ENCODE data around the gene PROCR. TPM values are rescaled to one million over a fixed set of nuclear protein-coding genes. Genes with fewer than 3 reads are reported as not detected.
"Not testable (repeated sequence)": the region's sequence is repeated elsewhere in the genome, so short reads cannot be mapped to it uniquely, and the experiment has no call there.

PROCR gene
- total RNA-seq, 1 donor from 2014 or later: 241 TPM

DNA sequence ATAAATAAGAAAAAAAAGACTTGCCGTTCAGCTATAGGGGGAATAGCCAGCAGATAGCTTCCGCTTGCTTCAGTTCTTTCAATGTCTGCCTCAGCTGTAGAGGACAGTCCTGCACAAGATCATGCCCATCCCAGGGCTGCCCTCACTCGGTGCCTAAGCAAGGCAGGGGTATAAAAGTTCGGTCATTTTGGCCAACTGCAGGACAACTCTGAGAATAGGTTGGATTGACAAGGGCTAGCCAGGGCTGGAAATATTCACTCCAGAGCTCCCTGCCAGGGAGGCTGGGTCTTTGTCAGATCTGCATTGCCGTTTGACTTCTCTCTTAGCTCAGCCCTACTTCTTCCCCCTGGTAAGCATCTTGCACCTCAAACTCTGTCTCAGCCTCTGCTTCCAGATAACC lies 8.4 kb downstream of the PROCR start:
- no peak overlapping the region for H3K27ac ChIP-seq
- H3K36me3 ChIP-seq: peaks cover 8 to 16% of the 10 kb centered on the region in 2 donors
- no peaks in the 10 kb centered on the region for H3K9me3 ChIP-seq
- H3K27me3 ChIP-seq: no peaks in the 10 kb centered on the region
- TF ChIP-seq, protein P1, sequence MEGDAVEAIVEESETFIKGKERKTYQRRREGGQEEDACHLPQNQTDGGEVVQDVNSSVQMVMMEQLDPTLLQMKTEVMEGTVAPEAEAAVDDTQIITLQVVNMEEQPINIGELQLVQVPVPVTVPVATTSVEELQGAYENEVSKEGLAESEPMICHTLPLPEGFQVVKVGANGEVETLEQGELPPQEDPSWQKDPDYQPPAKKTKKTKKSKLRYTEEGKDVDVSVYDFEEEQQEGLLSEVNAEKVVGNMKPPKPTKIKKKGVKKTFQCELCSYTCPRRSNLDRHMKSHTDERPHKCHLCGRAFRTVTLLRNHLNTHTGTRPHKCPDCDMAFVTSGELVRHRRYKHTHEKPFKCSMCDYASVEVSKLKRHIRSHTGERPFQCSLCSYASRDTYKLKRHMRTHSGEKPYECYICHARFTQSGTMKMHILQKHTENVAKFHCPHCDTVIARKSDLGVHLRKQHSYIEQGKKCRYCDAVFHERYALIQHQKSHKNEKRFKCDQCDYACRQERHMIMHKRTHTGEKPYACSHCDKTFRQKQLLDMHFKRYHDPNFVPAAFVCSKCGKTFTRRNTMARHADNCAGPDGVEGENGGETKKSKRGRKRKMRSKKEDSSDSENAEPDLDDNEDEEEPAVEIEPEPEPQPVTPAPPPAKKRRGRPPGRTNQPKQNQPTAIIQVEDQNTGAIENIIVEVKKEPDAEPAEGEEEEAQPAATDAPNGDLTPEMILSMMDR (IDR thresholded peaks at IDR 0.05): no peak
- DNase-seq (ENCODE audit: low spot score in 2 of 2): no peak
- intact Hi-C loops (cut with DNase I): no loop called here
- H3K4me1 ChIP-seq: no peaks in the 10 kb centered on the region
- H3K4me3 ChIP-seq: no peak overlapping the region

DNA sequence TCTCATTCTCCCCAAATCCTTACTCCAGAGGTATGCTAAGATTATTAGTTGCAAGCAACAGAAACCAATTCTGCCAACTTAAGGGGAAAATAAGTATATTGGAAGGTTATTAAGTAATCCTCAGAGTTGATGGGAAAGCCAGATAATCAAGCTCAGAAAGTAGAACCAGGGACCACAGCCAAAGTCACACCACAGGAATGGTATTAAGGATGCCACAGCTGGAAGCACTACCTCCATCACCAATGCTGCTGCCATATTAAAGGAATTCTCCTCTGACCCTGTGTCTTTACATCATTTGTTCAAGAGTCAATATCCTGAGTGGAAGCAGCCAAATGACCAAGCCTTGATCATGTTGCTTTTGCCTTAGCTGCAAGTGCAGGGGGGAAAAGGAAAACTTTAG lies 9.9 kb downstream of the PROCR start:
- H3K27me3 ChIP-seq: no peaks in the 10 kb centered on the region
- no peak for DNase-seq (ENCODE audit: low spot score in 2 of 2)
- H3K36me3 ChIP-seq: peaks cover 5 to 7% of the 10 kb centered on the region in 2 donors
- no peaks in the 10 kb centered on the region for H3K9me3 ChIP-seq
- H3K27ac ChIP-seq: no peak overlapping the region
- no peak overlapping the region for H3K4me3 ChIP-seq
- intact Hi-C loops (cut with DNase I): no loop called here
- TF ChIP-seq, protein P1 (IDR thresholded peaks at IDR 0.05): no peak
- no peaks in the 10 kb centered on the region for H3K4me1 ChIP-seq

DNA sequence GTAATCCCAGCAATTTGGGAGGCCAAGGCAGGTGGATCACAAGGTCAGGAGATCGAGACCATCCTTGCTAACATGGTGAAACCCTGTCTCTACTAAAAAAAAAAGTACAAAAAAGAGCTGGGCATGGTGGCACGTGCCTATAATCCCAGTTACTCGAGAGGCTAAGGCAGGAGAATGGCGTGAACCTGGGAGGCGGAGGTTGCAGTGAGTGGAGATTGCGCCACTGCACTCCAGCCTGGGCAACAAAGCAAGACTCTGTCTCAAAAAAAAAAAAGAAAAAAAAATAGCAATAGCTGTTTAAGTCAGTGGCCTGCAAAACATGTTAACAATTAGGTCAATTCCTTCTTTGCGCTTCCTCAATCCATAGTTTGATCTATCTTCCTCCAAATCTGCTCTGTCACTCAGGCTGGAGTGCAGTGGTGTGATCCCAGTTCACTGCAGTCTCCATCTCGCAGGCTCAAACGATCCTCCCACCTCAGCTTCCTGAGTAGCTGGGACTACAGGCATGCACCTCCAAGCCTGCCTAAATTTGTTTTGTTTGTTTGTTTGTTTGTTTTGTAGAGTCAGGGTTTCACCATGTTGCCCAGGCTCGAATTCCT lies 14.9 kb downstream of the PROCR start:
- H3K9me3 ChIP-seq; DNase-seq (ENCODE audit: low spot score in 2 of 2); H3K4me1 ChIP-seq; H3K4me3 ChIP-seq; intact Hi-C loops (cut with DNase I); H3K27ac ChIP-seq; H3K27me3 ChIP-seq; H3K36me3 ChIP-seq: not testable (repeated sequence)

DNA sequence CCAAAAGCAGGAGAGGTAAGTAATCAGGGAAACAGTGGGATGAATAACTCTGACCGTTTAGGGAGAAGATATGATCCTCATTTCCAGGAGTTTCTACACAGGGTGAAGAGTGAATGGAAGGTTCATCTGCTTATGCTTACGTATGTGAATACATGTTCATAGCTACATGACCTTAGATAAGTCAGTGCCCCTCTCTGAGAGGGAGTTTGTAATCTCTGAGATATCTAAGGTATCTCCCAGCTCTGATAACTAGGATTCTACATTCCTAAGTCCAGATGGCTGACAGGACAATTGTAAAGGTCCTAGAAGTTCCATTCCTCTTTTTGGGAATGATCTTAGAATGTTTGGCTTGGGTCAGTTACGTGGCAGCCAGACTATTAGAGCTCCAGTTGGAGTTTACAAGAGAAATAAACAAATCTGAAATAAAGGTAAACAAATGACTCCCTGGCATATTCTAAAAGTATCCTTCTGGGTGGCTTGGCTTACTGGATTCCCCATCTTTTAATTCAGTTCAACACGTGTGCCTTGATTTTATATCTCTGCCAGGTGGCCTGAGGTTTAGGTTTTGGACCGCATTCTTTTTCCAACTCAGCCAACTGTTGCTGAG lies 15.8 kb downstream of the PROCR start:
- no peak for DNase-seq (ENCODE audit: low spot score in 2 of 2)
- H3K36me3 ChIP-seq: peaks cover 0 to 7% of the 10 kb centered on the region in 2 donors
- no peaks in the 10 kb centered on the region for H3K4me1 ChIP-seq
- H3K27ac ChIP-seq: no peak overlapping the region
- TF ChIP-seq, protein P1 (IDR thresholded peaks at IDR 0.05): no peak
- no peak overlapping the region for H3K4me3 ChIP-seq
- intact Hi-C loops (cut with DNase I): no loop called here
- H3K9me3 ChIP-seq: no peaks in the 10 kb centered on the region
- H3K27me3 ChIP-seq: no peaks in the 10 kb centered on the region

DNA sequence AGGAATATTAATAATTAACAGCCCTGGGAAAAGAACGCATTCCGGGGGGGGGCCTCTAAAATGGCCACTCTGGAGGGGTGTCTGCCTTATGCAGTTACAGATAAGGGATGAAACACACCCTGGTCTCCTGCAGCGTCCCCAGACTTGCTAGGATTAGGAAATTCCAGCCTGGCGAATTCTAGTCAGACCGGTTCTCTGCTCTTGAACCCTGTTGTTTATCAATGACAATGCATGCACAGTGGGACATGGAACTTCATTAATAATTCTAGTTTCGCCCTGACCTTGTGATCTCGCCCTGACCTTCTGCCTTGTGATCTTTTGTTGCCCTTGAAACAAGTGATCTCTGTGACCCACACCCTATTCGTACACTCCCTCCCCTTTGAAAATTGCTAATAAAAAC lies 17.4 kb downstream of the PROCR start:
- intact Hi-C loops (cut with DNase I); DNase-seq (ENCODE audit: low spot score in 2 of 2); H3K4me1 ChIP-seq; H3K9me3 ChIP-seq; H3K27me3 ChIP-seq; H3K36me3 ChIP-seq; H3K27ac ChIP-seq; H3K4me3 ChIP-seq: not testable (repeated sequence)

DNA sequence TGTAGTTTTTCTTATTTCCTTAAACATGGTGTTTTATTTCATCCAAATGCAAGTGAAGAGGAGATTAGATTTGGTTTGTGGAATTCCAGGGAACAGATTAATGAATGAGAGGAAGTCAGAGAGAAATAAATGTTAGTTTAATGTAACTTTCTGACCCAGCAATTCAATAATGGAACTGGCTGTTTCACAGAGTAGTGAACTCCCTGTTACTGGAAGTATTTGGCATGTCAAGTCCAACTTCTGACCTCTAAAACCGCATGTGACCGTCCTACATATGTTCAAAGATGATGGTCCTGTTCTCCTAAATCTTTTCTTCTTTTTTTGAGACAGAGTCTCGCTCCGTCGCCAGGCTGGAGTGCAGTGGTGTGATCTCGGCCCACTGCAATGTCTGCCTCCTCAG lies 18.7 kb downstream of the PROCR start:
- no peaks in the 10 kb centered on the region for H3K9me3 ChIP-seq
- no peak overlapping the region for H3K27ac ChIP-seq
- no peaks in the 10 kb centered on the region for H3K4me1 ChIP-seq
- DNase-seq (ENCODE audit: low spot score in 2 of 2): no peak
- TF ChIP-seq, protein P1 (IDR thresholded peaks at IDR 0.05): no peak
- intact Hi-C loops (cut with DNase I): no loop called here
- no peak overlapping the region for H3K4me3 ChIP-seq
- peaks cover 0 to 7% of the 10 kb centered on the region in 2 donors for H3K36me3 ChIP-seq
- H3K27me3 ChIP-seq: no peaks in the 10 kb centered on the region

Measured in ascending aorta (tissue), 2 donors.